HepG2 (cell line): ENCODE measurements around the gene CDK5RAP1. TPM values are rescaled to one million over a fixed set of nuclear protein-coding genes. Genes with fewer than 3 reads are reported as not detected.

Experiments
- ISX ChIP-seq: sonication (generic); formaldehyde crosslinking; conservative IDR thresholded peaks from 2 replicates; pipeline ENCODE4 v1.5.0; 2020; ENCODE audit warnings: missing genetic modification reagents
- KLF6 ChIP-seq: IDR thresholded peaks from 2 replicates; pipeline ENCODE4 v1.8.0; 2016; ENCODE audit warnings: missing biosample characterization, missing genetic modification reagents
- MED1 ChIP-seq: sonication (generic); formaldehyde crosslinking; IDR thresholded peaks from 2 replicates; pipeline ENCODE4 v1.4.0; 2020; ENCODE audit warnings: missing genetic modification reagents
- MYNN ChIP-seq: sonication (generic); formaldehyde crosslinking; IDR thresholded peaks from 2 replicates; pipeline ENCODE4 v1.4.0; 2020; ENCODE audit warnings: mild to moderate bottlenecking, low read depth, missing genetic modification reagents
- NCOR1 ChIP-seq: fragments of 200-600 bp; sonication (generic); IDR thresholded peaks from 2 replicates; pipeline ENCODE4 v1.7.0; 2017; ENCODE audit warnings: antibody characterized with exemption, low read length, borderline replicate concordance
- PATZ1 ChIP-seq: sonication (generic); formaldehyde crosslinking; IDR thresholded peaks from 2 replicates; pipeline ENCODE4 v1.4.0; 2020; ENCODE audit warnings: missing genetic modification reagents
- PRDM15 ChIP-seq: sonication (generic); formaldehyde crosslinking; IDR thresholded peaks from 2 replicates; pipeline ENCODE4 v1.4.0; 2020; ENCODE audit warnings: missing genetic modification reagents
- PRDM4 ChIP-seq: sonication (generic); formaldehyde crosslinking; IDR thresholded peaks from 2 replicates; pipeline ENCODE4 v1.9.0; 2021; ENCODE audit warnings: missing genetic modification reagents, borderline replicate concordance
- ZNF326 ChIP-seq: sonication (generic); formaldehyde crosslinking; IDR thresholded peaks from 2 replicates; pipeline ENCODE4 v1.4.0; 2020; ENCODE audit warnings: missing genetic modification reagents, borderline replicate concordance
- ZNF576 ChIP-seq: sonication (generic); formaldehyde crosslinking; IDR thresholded peaks from 2 replicates; pipeline ENCODE4 v1.4.0; 2020; ENCODE audit warnings: mild to moderate bottlenecking, missing genetic modification reagents
- ZNF646 ChIP-seq: sonication (generic); formaldehyde crosslinking; IDR thresholded peaks from 2 replicates; pipeline ENCODE4 v1.9.0; 2021; ENCODE audit warnings: mild to moderate bottlenecking, missing genetic modification reagents
- ZNF75D ChIP-seq: sonication (generic); formaldehyde crosslinking; IDR thresholded peaks from 2 replicates; pipeline ENCODE4 v1.8.1; 2023; ENCODE audit warnings: missing genetic modification reagents, mild to moderate bottlenecking, borderline replicate concordance
- ZNF792 ChIP-seq: IDR thresholded peaks from 2 replicates; pipeline ENCODE4 v1.6.1; 2016
- polyA plus RNA-seq, 8 experiments: library from polyadenylated mRNA; depleted of rRNA in 3 of 8; stranded (reverse) in 7 of 8; unstranded in 1 of 8; fragments of >200 nt; fragmentation: Illumina TruSeq in 4 of 8; extraction: Trizol in 4 of 8; gene quantifications; 2 replicates each; pipeline versions ENCODE4 v1.2.1 to v1.2.3, GENCODE V29; 2011 to 2016; ENCODE audit warnings: low read depth in 4 of 8, missing spikeins in 1 of 8, mixed read lengths in 1 of 8; ENCODE audit not compliant: insufficient read depth in 1 of 8
- total RNA-seq, 5 experiments: library from RNA; depleted of rRNA; stranded (reverse); fragments of >200 nt; fragmentation: Illumina TruSeq; extraction: Trizol; gene quantifications; 2 replicates each; pipeline ENCODE4 v1.2.3, GENCODE V29; 2016; ENCODE audit warnings: low read depth in 1 of 5

Gene CDK5RAP1
- total and polyA plus RNA-seq, 2 of the 13 experiments (the other 11 are each of a cell fraction or from before 2014, with no cell fraction given): 53.6 to 98.2 TPM

GRCh38 chr20:33373735-33374605 lies 27.3 kb downstream of the CDK5RAP1 start (continued):
- TF ChIP-seq ZNF646 (CRISPR knock-in tag) (no peak; the same call in 1 of the 2 replicates), KLF6 (CRISPR knock-in tag) (peak; percentile 94), MYNN (0 out of 2 replicates have a peak, but pooled peaks have one; percentile 82), ZNF792 (peak; percentile 98), PRDM4 (no peak), ZNF576 (CRISPR knock-in tag) (no peak), ZNF326 (CRISPR knock-in tag) (no peak), PRDM15 (CRISPR knock-in tag) (peak; percentile 87), NCOR1 (no peak; the same call in 1 of the 2 replicates), ISX (CRISPR knock-in tag) (no peak), ZNF75D (no peak), PATZ1 (peak; percentile 98), MED1 (CRISPR knock-in tag) (peak; percentile 97)
